HG03175 (cell line): Measurements from ENCODE around the gene ENO2.

Source experiments
- ATAC-seq: cut with Tn5 transposase; IDR thresholded peaks from one replicate; pipeline ENCODE4 v1.9.1; 2021; ENCODE audit warnings: mild to moderate bottlenecking, moderate library complexity; ENCODE audit not compliant: unreplicated experiment

Gene ENO2

DNA sequence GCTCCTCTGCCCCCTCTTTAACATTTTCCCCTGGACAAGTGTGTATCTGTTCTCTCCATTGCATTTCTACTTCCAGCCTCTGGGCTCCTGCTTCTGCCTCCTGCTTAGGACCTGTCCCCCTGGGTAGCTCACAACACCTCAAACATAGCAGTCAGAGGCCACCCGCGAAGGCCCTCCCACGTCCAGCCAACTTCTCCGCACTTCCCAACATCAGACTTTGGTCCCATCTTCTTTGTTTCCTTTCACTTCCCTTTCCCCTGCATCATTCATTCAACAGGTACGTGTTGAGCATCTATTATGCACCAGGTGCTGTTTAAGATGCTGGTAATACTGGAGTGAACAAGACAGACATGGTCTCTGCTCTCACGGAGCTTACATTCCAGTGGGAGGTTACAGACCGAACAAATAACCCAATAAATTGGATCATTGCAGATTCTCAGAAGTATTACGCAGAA is 32.6 kb downstream of the ENO2 start:
- ATAC-seq = no peak

DNA sequence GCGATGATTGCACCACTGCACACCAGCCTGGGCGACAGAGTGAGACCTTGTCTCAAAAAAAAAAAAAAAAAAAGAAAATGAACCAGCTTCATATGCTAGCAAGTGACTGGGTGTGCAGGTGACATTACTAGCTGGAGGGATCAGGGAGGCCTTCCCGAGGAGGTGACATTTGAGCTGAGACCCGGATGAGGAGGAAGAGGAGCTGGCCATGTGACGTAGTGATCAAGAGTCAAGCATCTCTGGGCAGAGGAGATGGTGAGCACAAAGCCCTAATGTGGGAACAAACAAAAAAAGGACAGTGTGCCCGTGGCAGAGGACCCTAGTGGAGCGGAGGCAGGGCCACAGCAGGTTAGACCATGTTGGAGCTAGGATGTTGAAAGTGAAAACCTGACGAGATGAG is 33.2 kb downstream of the ENO2 start:
- ATAC-seq = no peak

DNA sequence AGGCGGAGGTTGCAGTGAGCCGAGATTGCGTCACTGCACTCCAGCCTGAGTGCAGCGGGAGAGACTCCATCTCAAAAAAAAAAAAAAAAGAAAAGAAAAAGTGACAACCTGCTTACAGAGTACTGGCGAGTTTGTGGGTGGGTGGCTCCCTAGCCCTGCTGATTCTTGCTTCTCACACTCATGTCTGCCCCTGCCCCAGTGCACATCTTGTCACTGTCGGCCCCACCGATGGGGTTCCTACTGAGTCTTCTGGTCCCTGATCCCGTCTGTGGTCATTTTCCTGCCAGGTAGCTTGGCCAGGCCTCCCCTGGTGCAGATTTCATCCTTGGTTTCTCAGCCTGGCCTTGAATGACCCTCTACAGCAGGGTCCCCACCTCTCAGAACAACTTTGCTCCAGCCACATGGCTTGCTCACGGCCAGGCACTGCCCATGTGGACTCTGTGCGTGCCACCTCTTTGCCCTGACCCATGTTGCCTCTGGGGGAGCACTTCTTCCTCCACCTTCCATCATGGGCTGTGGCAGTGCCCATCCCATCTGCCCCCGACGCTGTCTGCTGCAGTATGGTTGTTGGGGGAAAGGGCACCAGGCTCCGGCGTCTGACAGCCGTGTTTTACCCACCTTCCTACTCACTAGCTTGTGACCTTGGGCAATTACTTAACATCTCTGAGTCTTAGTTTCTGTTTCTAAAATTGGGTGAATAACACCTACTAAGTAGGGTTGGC is 34.7 kb downstream of the ENO2 start:
- no peak for ATAC-seq

DNA sequence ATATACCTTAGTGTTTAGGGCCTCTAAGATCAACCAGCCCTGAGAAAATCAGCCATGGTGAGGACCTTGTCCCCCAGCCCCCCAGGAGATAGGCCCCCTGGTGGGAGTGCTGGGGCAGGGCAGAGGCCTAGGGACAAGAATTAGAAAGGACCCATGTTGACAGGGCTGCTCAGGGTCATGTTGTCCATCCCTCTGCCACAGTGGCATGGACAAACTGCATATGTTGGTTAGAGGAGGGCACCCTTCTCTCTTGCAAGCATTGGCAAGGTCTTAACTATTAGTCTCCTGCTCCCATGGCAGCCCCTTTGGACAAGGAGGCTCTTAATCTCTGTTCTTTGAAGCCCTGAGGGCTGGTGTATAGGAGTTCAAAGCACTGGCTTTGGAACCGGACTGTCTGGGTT is 36.0 kb downstream of the ENO2 start:
- no peak for ATAC-seq

DNA sequence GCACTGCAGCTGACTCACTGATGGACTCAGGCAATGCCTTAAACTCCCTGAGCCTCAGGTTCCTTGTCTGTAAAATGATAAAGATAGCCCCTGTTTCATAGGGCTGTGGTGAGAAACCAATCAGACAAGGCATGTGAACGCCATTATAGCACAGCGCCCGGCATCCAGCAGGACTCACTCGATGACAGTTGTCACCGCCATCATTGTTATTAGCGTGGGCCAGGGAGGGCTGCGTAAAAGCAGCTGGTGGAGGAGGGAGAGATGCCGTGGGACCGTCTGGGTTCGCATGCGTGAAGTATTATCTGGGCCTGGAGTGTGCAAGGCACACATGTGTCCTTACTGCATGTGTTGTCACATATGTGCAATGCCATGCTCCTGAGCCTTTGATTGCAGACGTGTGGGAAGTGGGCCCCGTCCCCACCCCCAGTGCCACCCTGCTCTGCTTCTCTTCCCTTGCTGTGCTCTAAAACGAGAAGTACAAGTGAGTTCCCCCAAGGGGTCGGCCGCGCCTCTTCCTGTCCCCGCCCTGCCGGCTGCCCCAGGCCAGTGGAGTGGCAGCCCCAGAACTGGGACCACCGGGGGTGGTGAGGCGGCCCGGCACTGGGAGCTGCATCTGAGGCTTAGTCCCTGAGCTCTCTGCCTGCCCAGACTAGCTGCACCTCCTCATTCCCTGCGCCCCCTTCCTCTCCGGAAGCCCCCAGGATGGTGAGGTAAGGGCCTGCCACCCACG is 36.6 kb downstream of the ENO2 start, which contains the start of gene PTPN6:
TSS of gene PTPN6 (plus strand) at position 546 of the 730 bp plus-strand sequence. CDS start at position 703, 157 bp downstream.
- ATAC-seq = peak; percentile 15

DNA sequence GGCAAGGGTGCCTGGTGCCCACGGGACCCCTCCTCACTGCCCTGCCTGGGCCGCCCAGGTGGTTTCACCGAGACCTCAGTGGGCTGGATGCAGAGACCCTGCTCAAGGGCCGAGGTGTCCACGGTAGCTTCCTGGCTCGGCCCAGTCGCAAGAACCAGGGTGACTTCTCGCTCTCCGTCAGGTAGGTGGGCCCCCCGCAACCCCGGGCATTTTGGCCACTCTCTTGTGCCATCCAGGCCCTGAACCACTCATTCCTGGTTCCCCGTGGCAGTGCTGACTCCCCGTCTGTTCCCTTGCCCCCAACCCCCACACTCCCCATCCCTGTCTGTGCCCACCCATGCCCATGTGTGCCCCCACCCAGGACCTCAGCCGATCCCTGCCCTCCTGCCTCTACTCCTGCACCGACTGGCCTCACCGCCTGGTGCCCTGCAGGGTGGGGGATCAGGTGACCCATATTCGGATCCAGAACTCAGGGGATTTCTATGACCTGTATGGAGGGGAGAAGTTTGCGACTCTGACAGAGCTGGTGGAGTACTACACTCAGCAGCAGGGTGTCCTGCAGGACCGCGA is 37.3 kb downstream of the ENO2 start:
- ATAC-seq = no peak

DNA sequence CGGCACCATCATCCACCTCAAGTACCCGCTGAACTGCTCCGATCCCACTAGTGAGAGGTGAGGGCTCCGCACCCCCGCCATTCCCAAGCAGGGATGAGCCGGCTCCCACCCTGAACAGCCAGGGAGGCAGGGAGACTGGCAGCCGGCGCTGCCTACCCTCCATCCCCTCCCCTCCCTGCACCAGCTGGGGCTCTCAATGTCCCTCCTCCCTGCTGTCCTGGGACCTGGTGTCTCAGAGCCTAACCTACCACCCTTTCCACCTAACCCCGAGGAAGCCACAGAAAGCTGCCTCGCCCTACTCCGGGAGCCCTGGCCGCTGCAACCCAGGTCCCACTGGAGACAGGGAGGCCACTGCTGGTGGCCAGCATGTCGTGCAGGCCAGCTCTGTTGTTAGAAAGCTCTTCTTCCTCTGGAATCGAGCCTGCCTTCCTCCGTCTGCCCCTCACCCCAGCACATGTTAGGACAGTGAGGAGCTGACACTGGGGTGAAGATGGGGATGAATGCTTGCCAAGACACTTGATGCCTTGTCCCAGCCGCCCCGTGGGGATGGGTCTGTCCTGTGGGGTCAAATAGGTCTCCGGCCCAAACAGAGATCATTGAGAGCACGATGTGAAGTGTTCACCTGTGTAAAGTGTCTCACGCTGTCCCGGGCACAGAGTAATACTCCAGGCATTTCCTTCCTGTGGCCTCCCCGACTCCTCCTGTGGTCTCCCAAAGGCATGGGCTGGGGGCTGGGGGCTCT is 37.9 kb downstream of the ENO2 start:
- no peak for ATAC-seq

DNA sequence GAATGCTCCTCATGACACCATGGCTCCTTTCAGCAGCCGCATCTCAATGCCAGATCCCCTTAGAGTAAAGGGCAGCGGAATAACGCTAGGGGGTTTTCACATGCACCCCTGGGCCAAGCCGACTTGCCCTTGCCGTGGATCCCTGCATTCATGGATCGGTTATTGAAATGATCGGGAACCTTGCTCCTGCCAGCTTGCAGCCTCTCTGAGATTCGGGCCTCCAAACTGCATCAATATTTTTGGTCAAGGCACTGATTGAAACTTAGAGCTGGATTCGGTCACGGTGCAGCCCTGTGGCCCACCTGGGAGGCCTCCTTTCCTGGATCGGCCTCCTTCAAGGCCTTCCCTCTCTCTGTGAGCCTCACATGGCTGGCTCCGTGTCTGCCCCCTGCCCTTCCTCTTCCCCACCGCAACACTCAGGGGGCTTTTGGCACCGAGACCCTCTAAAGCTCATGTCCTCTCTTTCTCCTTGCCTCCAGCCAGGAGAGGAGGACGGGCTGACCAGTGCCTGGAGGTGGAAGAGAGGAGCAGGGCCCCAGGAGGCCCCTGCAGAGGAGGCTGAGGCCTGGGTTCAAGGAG is 38.6 kb downstream of the ENO2 start:
- ATAC-seq = no peak

DNA sequence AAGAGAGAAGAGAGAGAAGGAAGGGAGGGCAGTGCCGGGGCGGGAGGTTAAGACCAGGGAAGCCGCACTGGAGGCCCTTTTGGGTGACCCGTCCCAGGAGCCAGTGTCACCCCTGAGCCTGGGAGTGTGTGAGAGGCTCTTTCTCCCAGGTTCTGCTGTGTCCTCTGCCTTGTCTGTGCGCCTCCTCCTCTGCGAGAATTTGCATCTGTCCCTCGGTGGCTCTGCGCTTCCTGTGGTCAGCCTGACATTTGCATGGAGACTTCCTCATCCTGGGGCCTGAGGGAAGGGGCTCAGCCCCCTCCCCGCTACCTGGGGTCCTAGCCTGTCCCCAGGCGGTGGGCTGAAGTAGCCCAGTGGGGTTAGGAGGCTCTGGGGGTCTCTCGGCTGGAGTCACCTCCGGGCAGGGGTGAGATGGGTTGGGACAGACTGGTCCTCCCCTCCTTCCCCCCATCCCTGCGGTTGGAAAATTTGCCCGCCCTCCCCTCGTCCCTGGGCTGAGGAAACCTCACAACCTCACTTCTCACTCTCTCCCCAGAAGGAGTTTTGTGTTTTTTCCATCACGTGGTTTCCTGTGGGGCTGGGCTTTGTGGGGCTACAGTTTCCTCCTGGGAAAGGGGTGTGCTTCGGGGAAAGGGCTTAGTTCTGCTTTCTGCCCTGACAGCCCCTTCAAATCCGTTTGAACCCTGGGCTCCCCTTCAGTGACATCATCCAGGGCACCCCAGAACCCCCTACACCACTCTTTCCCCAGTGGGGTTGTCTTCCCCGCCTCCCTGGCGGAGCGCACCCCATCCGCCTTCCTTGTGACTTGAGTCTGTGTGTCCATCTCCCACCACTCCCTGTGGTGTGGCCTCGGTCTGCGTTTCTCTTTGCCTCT is 39.3 kb downstream of the ENO2 start:
- peak; percentile 48 for ATAC-seq

DNA sequence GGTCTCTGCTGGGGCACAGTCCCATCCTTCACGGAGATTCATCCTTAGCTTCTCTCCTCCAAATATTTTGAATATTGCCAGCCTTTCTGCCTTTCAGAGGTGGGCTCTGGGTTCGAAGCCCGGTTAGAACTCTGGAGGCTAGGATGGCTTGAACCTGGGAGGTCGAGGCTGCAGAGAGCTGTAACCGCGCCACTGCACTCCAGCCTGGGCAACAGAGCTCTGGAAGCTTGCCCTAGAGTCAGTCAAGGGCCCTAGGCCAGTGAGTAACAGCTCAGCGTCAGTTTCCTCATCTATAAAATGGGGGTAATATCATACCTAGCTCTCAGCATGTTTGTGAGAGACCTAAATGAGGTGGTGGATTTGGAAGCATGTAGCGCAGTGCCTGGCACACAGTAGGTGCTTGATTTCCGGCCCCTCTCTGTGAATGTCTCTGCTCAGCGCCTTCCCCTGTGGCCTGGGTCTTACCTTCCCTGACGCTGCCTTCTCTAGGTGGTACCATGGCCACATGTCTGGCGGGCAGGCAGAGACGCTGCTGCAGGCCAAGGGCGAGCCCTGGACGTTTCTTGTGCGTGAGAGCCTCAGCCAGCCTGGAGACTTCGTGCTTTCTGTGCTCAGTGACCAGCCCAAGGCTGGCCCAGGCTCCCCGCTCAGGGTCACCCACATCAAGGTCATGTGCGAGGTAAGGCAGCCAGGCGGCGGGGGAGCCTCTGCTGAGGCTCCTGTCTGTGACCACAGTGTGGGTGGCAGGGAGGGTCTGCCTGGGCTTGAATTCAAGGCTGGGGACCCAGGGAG is 40.1 kb downstream of the ENO2 start:
- ATAC-seq = no peak

DNA sequence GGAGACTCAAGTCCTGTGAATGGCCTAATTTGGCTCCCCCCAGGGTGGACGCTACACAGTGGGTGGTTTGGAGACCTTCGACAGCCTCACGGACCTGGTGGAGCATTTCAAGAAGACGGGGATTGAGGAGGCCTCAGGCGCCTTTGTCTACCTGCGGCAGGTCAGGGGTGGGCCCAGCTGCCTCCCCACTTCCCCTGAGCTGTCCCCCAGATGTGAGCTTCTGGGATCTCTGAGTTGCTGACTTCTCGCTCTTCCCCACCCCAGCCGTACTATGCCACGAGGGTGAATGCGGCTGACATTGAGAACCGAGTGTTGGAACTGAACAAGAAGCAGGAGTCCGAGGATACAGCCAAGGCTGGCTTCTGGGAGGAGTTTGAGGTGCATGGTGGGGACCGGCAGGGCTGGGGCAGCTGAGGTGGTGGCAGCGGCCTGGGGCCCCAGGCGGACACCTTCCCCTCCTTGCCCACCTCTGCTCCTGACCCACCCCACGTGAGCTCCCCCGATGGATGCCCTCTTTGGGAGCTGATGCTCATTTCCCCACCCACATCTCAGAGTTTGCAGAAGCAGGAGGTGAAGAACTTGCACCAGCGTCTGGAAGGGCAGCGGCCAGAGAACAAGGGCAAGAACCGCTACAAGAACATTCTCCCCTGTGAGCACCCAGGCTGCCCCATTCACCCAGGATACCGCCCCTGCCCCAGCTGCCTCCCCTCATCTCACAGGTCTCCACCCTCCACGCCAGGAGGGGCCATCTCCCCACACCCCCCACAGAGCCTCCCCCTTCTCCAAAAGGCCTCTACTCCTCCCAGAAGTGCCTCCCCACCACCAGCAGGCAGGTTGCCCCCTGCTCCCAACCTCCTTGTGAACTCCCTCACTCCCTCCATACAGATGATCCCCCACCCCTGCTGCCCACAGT is 41.0 kb downstream of the ENO2 start:
- no peak for ATAC-seq

DNA sequence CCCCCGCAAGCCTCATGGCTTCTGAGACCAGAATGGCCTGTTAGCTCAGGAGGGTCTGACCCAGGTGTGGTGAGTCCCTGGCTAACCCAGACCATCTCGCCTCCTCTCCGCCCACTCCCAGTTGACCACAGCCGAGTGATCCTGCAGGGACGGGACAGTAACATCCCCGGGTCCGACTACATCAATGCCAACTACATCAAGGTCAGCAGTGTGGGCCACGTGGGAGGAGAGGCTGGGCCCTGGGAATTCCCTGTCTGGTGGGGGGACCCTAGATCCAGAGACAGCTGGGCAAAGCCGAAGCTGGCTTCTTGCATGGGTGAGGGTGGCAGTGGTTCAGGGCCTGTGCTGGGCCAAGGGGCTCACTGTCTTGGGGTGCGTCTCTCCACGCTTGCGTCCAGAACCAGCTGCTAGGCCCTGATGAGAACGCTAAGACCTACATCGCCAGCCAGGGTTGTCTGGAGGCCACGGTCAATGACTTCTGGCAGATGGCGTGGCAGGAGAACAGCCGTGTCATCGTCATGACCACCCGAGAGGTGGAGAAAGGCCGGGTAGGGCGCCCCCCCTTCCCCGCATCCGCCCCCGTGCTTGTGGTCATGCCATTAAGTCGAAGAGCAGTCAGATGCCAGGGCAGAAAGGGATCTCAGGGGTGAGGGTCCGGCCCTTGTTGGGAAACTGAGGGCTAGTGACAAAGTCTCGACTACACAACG is 41.8 kb downstream of the ENO2 start:
- ATAC-seq = no peak

DNA sequence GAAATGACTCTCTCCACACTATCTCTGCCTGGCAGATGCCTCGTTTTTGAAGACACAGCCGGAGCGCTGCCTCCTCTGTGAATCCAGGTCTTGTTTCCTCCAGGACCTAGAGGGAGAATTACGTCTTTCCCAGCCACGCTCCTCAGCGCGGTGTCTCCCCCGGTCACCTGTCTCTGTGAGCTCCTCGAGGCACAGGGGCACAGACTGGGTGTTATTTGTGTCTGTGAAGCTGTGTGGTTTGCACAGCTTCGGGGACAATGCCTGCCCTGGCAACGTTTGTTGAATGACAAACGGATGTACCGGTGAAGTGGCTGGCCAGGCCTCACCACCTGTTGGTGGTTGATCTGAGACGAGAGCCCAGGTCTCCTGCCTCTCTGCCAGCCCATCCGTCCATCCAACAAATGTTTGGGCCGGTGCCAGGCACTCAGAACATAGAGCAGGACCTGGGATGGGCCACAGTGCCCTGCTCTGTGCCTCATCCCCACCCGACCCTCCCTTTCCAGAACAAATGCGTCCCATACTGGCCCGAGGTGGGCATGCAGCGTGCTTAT is 42.8 kb downstream of the ENO2 start:
- no peak for ATAC-seq

DNA sequence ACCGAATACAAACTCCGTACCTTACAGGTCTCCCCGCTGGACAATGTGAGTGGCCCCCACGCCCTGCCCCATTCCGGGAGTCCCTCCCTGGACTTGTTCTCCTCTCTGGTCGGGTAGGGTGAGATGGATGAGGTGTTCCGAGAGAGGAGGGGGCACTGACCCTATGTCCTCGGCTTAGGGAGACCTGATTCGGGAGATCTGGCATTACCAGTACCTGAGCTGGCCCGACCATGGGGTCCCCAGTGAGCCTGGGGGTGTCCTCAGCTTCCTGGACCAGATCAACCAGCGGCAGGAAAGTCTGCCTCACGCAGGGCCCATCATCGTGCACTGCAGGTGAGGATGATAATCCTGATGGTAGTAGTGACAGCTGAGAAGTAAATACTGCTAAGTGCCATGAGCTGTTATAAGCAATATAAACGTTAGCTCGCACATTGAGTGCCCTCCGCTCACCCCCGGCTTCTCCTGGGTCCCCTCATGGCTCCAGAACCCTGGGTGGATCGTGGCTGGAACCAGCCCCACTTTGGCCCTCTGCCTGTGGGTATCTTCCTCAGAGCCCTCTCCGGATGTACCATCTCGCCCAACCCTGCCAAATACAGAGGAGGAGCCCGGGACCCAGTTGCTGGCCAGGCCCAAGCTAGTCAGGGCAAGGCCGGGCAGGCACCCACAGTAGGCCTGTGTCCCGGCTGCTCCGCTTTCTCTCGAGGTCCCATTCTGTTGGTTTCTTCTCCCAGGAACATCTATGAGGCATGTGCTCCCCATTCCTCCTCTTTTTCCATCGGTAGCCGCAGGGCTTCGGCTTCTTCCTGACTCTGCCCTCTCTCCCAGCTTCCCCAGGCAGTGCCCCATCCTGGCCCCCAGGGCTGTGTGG is 43.6 kb downstream of the ENO2 start:
- ATAC-seq = no peak

DNA sequence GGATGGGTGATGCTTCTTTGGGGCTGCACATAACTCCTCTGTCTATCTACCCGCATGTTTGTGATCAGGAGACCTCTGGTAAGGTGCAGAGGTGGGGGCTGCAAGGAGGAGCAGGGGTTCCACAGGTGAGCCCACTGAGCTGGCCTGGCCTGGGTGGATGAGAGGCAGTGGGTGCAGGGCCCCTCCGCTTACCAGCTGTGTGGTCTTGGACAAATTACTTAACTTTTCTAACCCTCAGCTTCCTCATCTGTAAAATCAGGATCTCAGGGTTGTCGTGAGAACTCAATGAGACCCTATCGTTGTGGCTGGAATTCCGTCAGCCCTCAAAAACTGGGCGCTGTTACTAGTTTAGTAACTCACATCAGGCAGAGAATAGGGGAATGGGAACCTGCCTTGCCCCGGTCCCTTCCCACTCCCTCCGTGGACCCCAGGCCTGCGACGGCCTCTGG is 44.3 kb downstream of the ENO2 start:
- ATAC-seq = no peak
